C4-2B (cell line): ENCODE data around the gene GCK.

Experiments
- ZFX ChIP-seq: fragments of 450-650 bp; IDR thresholded peaks from 2 replicates; pipeline ENCODE4 v1.6.1; 2017
- TF ChIP-seq, protein P1 (sequence below): fragments of 450-650 bp; conservative IDR thresholded peaks from 2 replicates; pipeline ENCODE4 v1.5.1; 2017; ENCODE audit warnings: mild to moderate bottlenecking

DNA sequence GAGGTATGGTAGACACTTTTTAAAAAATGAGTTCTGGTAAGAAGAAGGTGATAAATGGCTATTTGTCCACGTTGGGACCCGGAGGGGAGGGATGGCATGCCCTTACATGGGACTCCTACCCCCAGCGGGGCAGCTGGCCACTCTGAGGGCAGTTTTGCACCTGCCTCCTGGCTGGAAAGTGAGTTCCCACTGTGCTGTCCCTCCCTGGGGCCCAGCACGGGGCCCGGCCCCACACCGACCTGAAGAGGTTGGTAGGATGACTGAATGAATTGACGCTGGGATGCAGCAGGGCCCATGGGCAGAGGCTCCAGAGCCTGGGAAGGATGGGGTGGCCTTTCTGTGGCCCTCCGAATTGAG is 85.7 kb downstream of the GCK start:
- TF ChIP-seq, protein P1, sequence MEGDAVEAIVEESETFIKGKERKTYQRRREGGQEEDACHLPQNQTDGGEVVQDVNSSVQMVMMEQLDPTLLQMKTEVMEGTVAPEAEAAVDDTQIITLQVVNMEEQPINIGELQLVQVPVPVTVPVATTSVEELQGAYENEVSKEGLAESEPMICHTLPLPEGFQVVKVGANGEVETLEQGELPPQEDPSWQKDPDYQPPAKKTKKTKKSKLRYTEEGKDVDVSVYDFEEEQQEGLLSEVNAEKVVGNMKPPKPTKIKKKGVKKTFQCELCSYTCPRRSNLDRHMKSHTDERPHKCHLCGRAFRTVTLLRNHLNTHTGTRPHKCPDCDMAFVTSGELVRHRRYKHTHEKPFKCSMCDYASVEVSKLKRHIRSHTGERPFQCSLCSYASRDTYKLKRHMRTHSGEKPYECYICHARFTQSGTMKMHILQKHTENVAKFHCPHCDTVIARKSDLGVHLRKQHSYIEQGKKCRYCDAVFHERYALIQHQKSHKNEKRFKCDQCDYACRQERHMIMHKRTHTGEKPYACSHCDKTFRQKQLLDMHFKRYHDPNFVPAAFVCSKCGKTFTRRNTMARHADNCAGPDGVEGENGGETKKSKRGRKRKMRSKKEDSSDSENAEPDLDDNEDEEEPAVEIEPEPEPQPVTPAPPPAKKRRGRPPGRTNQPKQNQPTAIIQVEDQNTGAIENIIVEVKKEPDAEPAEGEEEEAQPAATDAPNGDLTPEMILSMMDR, result no peak
- TF ChIP-seq ZFX, result no peak
